Kidney glomerular epithelial cell (primary cell): ENCODE data around the gene TLE7.

Experiments
- DNase-seq: peaks from one replicate; lab custom pipeline; 2025; lab: John Stamatoyannopoulos, UW

TLE7 gene

DNA sequence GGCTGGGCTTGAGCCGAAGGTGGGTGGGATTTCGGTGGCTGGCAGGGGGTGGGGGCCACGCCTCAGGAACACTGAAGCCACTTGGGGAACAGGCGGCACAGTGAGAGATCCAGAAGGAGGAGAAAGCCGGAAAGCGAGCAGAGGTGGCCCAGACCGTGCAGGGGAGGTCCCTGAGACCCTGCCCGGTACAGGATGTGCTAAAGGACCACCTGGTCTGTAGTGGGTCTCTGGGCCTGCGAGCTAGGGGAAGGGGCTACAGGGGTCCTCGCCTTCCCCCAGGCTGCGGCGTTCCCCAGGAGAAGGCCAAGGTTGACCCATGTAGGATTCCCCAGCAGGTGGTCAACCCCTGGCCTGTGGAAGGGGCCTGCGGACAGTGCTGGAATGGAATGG is at the start of gene TLE7:
TLE7 (minus strand) TSS at position 4 of the 390 bp plus-strand sequence. CDS start 8,730 bp downstream, outside the sequence.
- DNase-seq, result no peak

DNA sequence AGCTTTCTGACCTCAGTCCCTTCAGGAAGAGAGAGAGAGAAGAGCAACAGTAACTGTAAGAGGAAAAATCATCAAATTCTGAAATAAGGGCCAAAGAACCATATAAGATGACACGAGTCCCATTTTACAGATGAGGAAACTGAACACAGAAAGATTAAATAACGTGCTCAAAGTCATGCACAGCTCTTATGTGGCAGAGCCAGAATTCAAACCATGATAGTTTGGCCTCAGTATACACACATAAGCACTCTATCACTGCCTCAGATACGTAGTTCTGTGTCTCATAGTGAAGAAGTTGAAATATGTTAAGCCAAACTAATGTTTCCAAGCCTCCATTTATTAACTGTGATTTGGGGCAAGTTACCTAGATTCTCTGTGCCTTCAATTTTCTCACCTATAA is 49.2 kb upstream of the TLE7 start:
- DNase-seq, result no peak

GRCh38 chr16:71490361-71490760 is 48.5 kb upstream of the TLE7 start:
- DNase-seq, result no peak

DNA sequence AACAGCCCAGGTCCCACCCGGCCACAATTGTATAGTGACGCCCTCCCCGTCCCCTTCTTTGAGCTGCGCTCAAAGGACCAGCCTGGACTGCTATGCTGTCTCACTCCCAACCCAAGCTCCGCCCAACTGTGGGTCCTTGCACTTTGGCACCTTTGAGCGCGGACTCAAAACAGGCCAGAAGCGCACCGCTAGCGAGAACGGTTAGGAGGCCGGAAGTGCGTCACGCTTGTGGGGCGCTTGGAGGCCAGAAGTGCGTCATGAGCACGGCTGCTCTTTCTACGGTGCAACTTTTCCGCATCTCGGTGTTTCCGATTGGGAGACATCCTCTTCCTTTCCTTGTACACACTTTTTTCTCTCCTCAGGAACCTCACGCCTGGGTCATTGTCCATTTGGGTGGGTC is 47.3 kb upstream of the TLE7 start, which contains the start of gene ZNF19:
ZNF19 (minus strand) TSS at position 203 of the 400 bp plus-strand sequence. CDS start 7,210 bp downstream, outside the sequence.
- DNase-seq, result no peak

DNA sequence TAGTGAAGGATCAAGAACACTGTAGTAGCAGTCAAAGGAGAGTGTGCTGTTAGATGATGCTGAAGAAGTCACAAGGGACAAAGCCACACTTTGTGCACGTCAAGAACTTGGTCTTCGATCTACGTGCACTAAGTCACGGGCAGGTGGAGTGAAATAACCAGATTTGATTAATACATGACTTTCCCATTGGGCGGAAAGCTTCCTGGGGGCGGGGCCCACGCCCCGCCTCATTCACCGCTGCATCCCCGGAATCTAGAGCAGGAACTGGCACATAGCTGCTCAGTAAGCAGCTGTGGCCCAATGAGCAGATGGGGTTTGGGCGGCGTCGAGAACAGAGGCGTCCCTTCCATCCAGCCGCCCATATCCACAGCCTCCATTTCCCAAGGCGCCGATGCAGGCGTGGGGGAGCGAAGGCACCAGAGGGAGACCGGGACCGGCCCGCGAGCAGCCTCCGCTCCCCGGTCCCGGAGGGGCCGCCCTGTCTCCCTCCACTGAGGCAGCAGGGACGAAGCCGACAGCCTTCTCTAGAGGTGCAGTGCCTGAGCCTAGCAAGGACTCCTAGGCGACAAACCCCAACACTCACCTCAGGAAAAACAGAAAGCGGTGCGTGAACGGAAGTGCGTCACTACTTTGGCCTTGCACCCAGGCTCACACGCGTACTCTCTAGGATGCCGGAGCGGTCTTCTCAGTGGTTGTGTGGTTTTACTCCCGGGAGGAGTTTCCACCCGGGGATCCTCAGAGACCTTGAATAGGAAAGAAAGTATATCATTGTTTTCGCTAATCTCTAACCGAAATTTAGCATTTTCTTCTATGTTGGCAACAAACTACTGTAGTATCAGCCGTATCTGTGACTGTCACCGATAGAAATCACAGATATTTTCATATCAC is 42.4 kb upstream of the TLE7 start:
- peak; percentile 88 for DNase-seq

DNA sequence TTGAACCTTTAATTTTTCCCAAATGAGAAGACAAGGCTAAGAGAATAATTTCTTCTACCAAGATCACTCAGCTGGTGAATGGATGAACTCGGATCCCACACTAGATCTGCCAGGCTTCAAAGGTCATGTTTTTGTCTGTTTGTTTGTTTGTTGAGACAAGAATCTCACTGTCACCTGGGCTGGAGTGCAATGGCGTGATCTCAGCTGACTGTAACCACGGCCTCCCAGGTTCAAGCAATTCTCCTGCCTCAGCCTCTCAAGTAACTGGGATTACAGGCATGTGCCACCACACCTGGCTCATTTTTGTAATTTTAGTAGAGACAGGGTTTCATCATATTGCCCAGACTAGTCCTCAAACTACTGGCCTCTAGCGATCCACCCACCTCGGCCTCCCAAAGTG is 40.7 kb upstream of the TLE7 start:
- DNase-seq, result no peak

DNA sequence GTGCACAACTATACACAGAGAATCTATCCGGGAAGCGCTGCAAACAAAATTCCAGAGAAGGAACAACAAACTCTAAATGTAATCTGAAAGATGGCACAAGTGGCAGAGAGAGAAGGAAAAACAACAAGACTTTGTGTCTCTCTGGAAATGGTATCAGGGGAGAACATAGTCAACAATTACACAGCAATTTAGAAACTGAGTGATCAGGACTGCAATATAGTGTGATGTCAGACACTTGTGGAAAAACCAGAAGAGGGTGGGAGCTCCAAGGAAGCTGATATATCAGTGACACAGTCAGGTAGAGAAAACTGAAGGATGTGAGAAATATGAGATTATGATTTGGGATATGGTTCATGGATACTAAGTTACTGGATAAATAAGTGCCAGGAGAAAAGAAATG is 39.1 kb upstream of the TLE7 start:
- DNase-seq, result no peak

DNA sequence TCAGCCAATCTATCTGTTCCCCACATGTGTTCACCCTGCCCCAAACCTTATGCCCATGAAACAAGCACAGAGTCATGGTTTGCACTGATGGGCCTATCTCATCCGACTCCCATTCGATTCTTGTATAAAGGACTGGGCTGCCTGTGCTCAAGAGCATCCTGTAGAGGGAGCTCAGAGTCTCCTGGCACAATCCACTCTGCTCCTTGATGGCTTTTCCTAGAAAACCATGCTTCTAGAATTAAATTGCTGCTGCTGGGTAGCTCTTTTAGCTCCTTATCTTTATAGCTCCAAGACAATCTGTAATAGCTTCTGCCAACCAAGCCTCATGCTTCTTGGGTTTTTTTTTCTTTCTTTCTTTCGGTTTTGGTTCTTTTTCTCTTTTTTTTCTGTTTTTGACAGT is 37.6 kb upstream of the TLE7 start:
- DNase-seq, result no peak

DNA sequence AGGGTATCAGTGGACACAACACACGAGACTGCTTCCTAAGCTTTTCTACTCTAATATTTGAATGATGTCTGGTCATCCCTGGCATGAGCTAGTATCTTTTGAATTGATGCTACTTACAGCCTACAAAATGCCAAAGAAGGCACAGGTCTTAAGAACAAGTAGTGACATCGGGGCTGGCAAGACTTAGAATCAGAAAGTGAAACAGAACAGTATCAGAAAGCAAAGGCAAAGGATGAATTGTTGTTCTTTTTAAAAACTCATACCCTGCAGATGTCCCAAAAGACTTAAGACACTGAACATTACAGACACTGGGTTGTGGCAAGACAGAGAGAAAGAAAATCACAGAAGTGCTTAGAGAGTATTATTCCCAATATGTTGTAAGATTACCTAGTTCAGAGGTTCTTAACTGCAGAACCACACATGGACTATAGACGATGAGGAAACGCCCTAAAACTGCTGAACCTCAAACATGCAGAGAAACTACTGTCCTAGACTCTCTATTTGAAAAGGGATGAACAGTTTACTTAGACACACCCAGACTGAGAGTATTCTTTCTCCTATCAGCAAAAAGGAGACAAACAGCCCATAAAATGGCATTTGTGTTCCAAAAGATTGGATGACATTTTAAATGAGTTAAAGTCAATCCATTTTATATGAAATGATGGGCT is 34.7 kb upstream of the TLE7 start:
- DNase-seq, result no peak

GRCh38 chr16:71474864-71475263 is 33.0 kb upstream of the TLE7 start:
- DNase-seq, result peak; percentile 82

DNA sequence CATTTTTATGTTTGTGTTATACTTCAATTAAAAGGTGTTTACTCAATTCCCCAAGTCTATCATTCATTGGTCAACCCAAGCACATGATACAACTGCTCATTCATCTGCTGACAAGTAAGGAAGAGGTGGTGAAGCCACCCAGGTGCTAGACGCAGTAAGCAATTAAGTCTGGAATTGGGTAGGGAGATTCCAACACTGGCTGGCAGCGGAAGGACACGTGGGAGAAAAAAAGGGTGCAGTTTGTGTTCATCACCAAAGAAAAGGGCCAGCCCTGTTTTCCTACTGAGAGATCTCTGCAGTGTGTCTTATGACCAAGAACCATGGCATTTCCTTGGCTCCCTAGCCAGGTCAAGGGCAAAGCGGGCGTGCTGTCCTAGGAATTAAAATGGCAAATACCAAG is 32.0 kb upstream of the TLE7 start:
- DNase-seq, result no peak

GRCh38 chr16:71472931-71473330 is 31.1 kb upstream of the TLE7 start:
- DNase-seq, result no peak

DNA sequence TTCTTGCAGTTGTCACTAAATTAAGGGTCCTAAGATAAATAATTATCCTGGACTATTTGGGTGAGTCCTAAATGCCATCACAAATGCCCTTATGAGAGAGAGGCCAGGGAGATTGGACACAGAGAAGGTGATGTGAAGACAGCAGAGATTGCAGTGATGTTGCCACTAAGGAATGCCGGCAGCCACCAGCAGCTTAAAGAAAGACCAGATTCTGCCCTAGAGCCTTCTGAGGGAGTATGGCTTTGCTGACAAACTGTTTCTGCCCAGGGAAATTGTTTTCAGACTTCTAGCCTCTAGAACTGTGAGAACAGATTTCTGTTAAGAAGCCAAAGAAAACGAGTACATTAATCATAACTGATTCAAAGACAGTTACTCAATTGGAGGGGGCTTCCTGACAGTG is 30.2 kb upstream of the TLE7 start:
- no peak for DNase-seq

DNA sequence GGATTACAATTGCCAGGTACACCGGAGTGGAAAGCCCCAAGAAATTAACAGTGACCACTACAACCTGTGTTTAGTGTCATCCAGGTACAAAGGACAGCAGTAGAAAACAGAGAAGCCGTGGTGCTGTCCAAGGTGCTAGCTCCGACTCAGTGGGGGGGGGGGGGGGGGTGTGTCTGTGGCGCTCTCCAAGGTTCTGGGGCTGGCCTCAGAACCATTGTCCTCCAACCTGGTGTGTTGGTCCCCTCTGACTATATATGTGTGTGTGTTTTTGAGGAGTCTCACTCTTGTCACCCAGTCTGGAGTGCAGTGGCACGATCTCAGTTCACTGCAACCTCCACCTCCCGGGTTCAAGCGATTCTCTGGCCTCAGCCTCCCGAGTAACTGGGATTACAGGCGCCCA is 26.0 kb upstream of the TLE7 start:
- peak; percentile 47 for DNase-seq

- DNase-seq, result no peak
These were observed 22.4 kb upstream of the TLE7 start for GRCh38 chr16:71464231-71464630.

DNA sequence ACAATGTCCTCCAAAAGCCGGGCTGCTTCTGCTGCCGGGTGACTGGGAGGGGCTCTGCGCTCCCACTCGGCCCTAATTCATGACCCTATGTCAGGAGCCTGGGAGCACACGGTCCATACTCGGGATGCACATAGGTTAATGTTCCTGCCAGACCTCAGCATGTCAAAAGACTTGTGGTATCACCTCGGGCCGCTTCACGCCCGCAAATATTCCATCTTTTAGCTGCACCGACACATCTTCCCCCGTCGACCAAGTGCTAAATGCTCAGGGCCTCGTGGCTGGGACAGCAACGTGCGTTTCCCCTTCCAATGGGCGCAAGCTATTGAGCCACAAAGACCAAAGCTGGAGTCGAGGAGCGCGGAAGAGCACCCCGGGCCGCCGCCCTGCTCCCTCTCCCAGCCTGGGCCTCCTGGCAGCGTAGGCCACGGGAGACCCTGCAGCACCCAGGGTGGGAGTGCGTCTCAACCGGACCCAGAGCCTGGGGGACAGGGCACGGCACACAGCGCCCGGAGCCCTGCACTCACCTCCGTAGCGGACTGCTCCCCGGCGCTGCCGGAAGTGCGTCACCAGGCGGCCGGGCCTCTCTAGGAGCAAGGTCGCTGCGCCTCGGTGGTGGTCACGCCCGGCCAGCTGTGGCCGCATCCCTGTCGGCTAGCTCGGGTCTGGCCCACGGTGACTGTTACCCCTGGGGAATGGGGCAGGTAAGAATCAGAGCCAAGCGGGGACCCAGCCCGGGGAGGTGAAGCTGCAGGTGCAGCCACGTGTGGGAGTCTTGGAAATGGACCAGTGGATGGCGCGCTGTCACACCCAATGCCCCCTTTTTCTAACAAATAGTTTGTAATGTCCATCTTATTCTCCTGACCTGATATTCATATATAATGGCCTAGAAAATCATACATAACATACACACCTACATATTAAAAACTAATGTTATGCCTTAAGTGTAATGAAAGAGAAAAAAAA is 20.1 kb upstream of the TLE7 start, which contains the start of gene ZNF23:
ZNF23 (minus strand) TSS at position 562 of the 963 bp plus-strand sequence. CDS start 5,451 bp downstream, outside the sequence.
- peak; percentile 64 for DNase-seq

DNA sequence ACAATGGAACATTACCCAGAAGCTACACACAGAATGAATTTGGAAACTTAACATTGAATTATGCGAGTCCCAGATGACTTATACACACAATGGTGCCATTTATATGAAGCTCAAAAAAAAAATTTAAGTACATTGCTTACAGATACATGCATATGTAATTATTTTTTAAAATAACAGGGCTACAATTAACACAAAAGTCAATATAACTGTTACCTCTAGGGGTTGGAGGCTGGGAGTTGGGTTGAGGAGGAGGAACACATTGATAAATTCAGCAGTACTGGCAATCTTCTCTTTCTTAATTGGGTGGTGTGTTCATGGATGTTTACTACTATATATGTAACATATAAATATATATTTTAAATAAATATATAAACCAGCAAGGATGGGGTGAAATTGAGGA is 19.1 kb upstream of the TLE7 start:
- DNase-seq, result no peak

GRCh38 chr16:71460236-71460635 is 18.4 kb upstream of the TLE7 start:
- peak; percentile 5 for DNase-seq

- DNase-seq, result no peak
These were observed 17.7 kb upstream of the TLE7 start for GRCh38 chr16:71459510-71459909.

GRCh38 chr16:71456801-71457200 is 14.9 kb upstream of the TLE7 start:
- DNase-seq, result no peak

DNA sequence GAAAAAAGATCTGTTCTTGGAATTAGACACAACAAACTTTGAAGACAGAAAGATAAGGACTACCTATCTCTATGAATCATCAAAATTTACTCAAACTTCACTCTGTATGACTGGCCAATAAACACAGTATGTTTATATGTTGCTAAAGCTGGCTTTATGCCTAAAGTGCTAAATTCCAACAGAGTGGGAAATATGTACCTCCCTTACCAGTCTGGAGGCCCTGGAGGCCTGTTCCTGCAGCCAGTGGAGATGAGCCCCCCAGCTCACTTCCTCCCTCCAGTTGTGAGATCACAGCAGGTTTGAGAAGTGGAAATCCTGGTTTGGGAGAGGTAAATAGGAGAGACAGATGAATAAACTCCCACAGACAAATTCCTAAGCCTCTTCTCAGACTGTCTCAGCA is 11.2 kb upstream of the TLE7 start:
- DNase-seq, result no peak

DNA sequence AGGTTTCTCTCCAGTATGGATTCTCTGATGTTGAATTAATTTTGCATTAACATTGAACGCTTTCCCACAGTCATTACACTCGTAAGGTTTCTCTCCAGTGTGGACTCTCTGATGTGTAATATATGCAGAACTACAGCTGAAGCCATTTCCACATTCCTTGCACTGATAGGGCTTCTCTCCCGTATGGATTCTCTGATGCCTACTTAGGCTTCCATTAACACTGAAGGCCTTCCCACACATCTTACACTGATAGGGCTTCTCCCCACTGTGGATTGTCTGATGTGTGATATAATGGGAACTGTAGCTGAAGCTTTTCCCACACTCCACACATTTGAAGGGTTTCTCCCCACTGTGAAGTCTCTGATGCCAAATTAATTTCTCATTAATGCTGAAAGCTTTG is 7.2 kb upstream of the TLE7 start:
- no peak for DNase-seq
